Measurements from ENCODE around the gene TNIK.

TNIK gene

GRCh38 chr3:171264758-171265157 is 195.4 kb downstream of the TNIK start:
- TF ChIP-seq MYC (IDR thresholded peaks at IDR 0.05; ENCODE audit: low read depth, low read length): no peak
- no peak for TF ChIP-seq CTCF (IDR thresholded peaks at IDR 0.05; ENCODE audit: low read depth, low read length)
- TF ChIP-seq MAX (IDR thresholded peaks at IDR 0.05; ENCODE audit: low read depth, low read length): no peak
- TF ChIP-seq POLR2A (IDR thresholded peaks at IDR 0.05; ENCODE audit: extremely low read depth, insufficient read length): no peak
- no peak overlapping the region for H3K4me3 ChIP-seq (ENCODE audit: low read depth, low read length)
- DNase-seq (ENCODE audit: low read depth): no peak

DNA sequence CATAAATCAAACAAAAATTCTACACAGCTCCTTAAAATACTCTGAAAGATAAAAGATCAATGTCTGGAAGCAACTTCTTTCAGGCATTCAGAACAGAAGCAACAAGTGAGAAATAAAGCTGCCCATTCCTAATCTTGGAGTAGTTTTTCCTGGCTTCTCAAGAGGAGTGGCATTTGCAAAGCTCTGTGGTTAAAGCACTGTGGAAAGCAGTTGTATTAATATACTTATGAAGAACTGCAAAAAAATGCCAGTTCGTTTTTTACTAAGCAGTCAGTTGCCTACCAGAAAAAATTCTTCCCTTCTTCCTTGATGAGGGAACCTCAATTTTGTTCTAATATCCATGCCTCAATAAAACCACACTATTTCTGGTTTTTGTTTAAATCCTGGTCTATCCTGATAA is 197.8 kb downstream of the TNIK start:
- no peak for DNase-seq (ENCODE audit: low read depth)
- no peak overlapping the region for H3K4me3 ChIP-seq (ENCODE audit: low read depth, low read length)
- TF ChIP-seq MYC (IDR thresholded peaks at IDR 0.05; ENCODE audit: low read depth, low read length): no peak
- no peak for TF ChIP-seq CTCF (IDR thresholded peaks at IDR 0.05; ENCODE audit: low read depth, low read length)

- no peak overlapping the region for H3K4me3 ChIP-seq (ENCODE audit: low read depth, low read length)
- no peak for DNase-seq (ENCODE audit: low read depth)
- no peak for TF ChIP-seq MAX (IDR thresholded peaks at IDR 0.05; ENCODE audit: low read depth, low read length)
- TF ChIP-seq POLR2A (IDR thresholded peaks at IDR 0.05; ENCODE audit: extremely low read depth, insufficient read length): no peak
- TF ChIP-seq MYC (IDR thresholded peaks at IDR 0.05; ENCODE audit: low read depth, low read length): no peak
- no peak for TF ChIP-seq CTCF (IDR thresholded peaks at IDR 0.05; ENCODE audit: low read depth, low read length)
Observed at GRCh38 chr3:171261487-171261886, 198.7 kb downstream of the TNIK start.

DNA sequence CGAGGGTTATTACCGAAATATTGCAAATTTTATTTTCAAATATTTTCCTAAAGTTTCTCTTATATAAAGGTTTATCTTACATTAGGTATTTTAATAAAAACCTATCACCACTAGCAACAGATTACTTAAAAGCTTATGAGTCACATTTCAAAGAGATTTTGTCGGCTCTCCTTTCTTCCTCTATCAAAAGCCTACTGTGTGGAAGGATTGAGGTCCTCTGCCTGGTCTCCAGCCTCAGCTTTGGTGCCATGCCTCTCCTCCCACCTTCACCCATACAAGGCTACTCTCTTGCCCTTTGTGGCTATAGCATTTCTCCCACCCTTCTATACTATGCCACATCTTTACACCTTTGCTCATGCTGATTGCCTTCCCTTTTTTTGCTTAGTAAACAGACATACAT is 199.3 kb downstream of the TNIK start:
- TF ChIP-seq MYC (IDR thresholded peaks at IDR 0.05; ENCODE audit: low read depth, low read length): no peak
- TF ChIP-seq POLR2A (IDR thresholded peaks at IDR 0.05; ENCODE audit: extremely low read depth, insufficient read length): no peak
- no peak for TF ChIP-seq MAX (IDR thresholded peaks at IDR 0.05; ENCODE audit: low read depth, low read length)
- TF ChIP-seq CTCF (IDR thresholded peaks at IDR 0.05; ENCODE audit: low read depth, low read length): no peak
- no peak for DNase-seq (ENCODE audit: low read depth)

DNA sequence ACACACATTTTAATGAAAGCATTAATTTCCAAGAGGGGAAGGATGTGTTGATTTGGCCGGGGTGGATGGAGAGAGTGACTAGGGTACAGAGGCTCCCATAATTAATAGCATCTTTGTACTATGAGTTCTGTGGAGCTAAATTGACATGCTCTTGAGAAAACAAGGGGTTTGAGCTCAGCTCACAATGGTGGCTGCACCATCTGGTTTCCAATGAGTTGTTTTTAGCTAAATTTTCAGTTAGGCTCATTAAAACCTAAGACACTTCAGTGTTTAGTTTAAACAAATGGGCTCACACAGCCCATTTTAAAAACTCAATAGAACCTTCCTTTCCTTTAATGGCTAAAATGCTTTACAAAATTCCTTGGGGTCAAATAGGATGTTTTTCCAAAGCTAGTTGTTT is 199.7 kb downstream of the TNIK start:
- DNase-seq (ENCODE audit: low read depth): no peak
- no peak for TF ChIP-seq POLR2A (IDR thresholded peaks at IDR 0.05; ENCODE audit: extremely low read depth, insufficient read length)
- no peak for TF ChIP-seq MAX (IDR thresholded peaks at IDR 0.05; ENCODE audit: low read depth, low read length)
- no peak for TF ChIP-seq CTCF (IDR thresholded peaks at IDR 0.05; ENCODE audit: low read depth, low read length)
- H3K4me3 ChIP-seq (ENCODE audit: low read depth, low read length): no peak overlapping the region

More for the DNA sequence above, 199.3 kb downstream of the TNIK start:
- no peak overlapping the region for H3K4me3 ChIP-seq (ENCODE audit: low read depth, low read length)

DNA sequence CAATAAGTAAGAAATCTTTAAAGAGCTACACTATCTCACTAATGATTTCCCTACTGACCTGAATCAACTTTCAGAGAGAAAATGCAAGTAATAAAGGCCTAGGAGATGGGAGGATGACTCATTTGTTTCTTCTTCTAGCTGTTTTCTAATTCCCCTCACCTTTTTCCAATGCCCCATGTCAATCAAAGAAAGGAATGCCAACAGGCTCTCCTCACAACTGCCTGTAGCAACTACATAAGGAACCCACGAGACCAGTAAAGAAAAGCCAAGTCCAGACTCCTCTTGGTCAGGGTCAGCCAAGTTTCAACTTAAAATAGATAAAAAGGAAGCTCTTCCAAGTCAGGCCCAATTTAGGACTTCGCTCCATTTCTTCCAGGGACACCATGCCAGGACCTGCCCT is 201.9 kb downstream of the TNIK start:
- DNase-seq (ENCODE audit: low read depth): no peak
- TF ChIP-seq MAX (IDR thresholded peaks at IDR 0.05; ENCODE audit: low read depth, low read length) (no peak), POLR2A (IDR thresholded peaks at IDR 0.05; ENCODE audit: extremely low read depth, insufficient read length) (no peak), CTCF (IDR thresholded peaks at IDR 0.05; ENCODE audit: low read depth, low read length) (no peak), MYC (IDR thresholded peaks at IDR 0.05; ENCODE audit: low read depth, low read length) (no peak)
- H3K4me3 ChIP-seq (ENCODE audit: low read depth, low read length): no peak overlapping the region

Data from NB4 (cell line).